Peyer's patch (tissue), 4 donors: ENCODE measurements around the gene ALKBH3. TPM values are rescaled to one million over a fixed set of nuclear protein-coding genes. Genes with fewer than 3 reads are reported as not detected.
A peak's percentile ranks its signal among the peaks of the same experiment; 100 is the strongest.

Experiments used
- DNase-seq, 3 donors: peaks; one replicate each; pipeline ENCODE4 v3.0.0-alpha.2; 2017 to 2019
- H3K27ac ChIP-seq, 4 donors: fragments of 200-600 bp; sonication (generic); one replicate each; pipeline ENCODE4 v1.5.1; 2016 to 2019
- H3K27me3 ChIP-seq, 2 donors: fragments of 200-600 bp; sonication (generic); one replicate each; pipeline ENCODE4 v1.5.1; 2019
- H3K36me3 ChIP-seq, 3 donors: fragments of 200-600 bp; sonication (generic); one replicate each; pipeline ENCODE4 v1.5.1; 2016 to 2019
- H3K4me1 ChIP-seq, 4 donors: fragments of 200-600 bp; sonication (generic); one replicate each; pipeline ENCODE4 v1.5.1; 2016 to 2019
- H3K4me3 ChIP-seq, 4 donors: fragments of 200-600 bp; sonication (generic); 1 replicate in 3 of 4; 2 replicates in 1 of 4; pipeline ENCODE4 v1.5.1; 2016 to 2019; ENCODE audit warnings: mild to moderate bottlenecking in 1 of 4
- H3K9me3 ChIP-seq, 4 donors: fragments of 200-600 bp; sonication (generic); one replicate each; pipeline ENCODE4 v1.5.1; 2016 to 2019; ENCODE audit warnings: mild to moderate bottlenecking in 1 of 4
- CTCF ChIP-seq, 6 experiments: fragments of 450-650 bp in 4 of 6; fragments of 200-600 bp in 2 of 6; sonication (generic) in 1 of 6; IDR thresholded peaks; one replicate each; pipeline ENCODE4 v1.5.1; 2017 to 2019; ENCODE audit warnings: antibody characterized with exemption in 6 of 6, mild to moderate bottlenecking in 3 of 6, moderate library complexity in 1 of 6
- POLR2A ChIP-seq, 2 donors: fragments of 450-650 bp; IDR thresholded peaks; one replicate each; pipeline ENCODE4 v1.5.1; 2017; ENCODE audit warnings: antibody characterized with exemption in 2 of 2, mild to moderate bottlenecking in 2 of 2, moderate library complexity in 2 of 2
- total RNA-seq, 4 donors: library from RNA; depleted of rRNA; stranded (reverse); fragments of >200 nt; gene quantifications; one replicate each; pipeline ENCODE4 v1.1.0, GENCODE V29; 2016

ALKBH3 gene
- total RNA-seq, 4 donors from 2014 or later = 24.4 to 83.3 (median 28.2) TPM

- H3K27me3 ChIP-seq = peaks cover 0 to 17% of the 10 kb centered on the region in 2 donors
- H3K9me3 ChIP-seq = no peaks in the 10 kb centered on the region
- TF ChIP-seq CTCF (IDR thresholded peaks at IDR 0.05) (no peak), POLR2A (IDR thresholded peaks at IDR 0.05) (no peak)
- H3K27ac ChIP-seq = peak overlapping the region; percentile 54 to 93 (median 82)
- H3K4me3 ChIP-seq = peak overlapping the region; percentile 42 to 70 (median 54)
- no peaks in the 10 kb centered on the region for H3K36me3 ChIP-seq
- peaks cover 0 to 28% (median 1%) of the 10 kb centered on the region in 4 donors for H3K4me1 ChIP-seq
- peak in 1 of 3 donors; percentile 46 for DNase-seq
Observed at GRCh38 chr11:43943931-43944751, 63.5 kb downstream of the ALKBH3 start.

GRCh38 chr11:43944761-43945311 lies 64.2 kb downstream of the ALKBH3 start:
- TF ChIP-seq CTCF (IDR thresholded peaks at IDR 0.05) = peak; percentile 33 to 76 (median 66)
- no peak for TF ChIP-seq POLR2A (IDR thresholded peaks at IDR 0.05)
- Histone ChIP-seq H3K4me1 (peaks cover 0 to 28% (median 1%) of the 10 kb centered on the region in 4 donors), H3K27me3 (peaks cover 0 to 17% of the 10 kb centered on the region in 2 donors), H3K27ac (peak overlapping the region; percentile 54 to 93 (median 82)), H3K4me3 (peak overlapping the region; percentile 42 to 70 (median 54)), H3K36me3 (no peaks in the 10 kb centered on the region), H3K9me3 (no peaks in the 10 kb centered on the region)
- peak; percentile 50 to 86 (median 79) for DNase-seq

- peak overlapping the region in 2 of 4 donors; percentile 39 to 47 for H3K27ac ChIP-seq
- no peaks in the 10 kb centered on the region for H3K9me3 ChIP-seq
- DNase-seq = peak in 1 of 3 donors; percentile 48
- no peak overlapping the region for H3K4me3 ChIP-seq
- no peaks in the 10 kb centered on the region for H3K36me3 ChIP-seq
- TF ChIP-seq CTCF (IDR thresholded peaks at IDR 0.05) (peak in 1 of 6 experiments; percentile 18), POLR2A (IDR thresholded peaks at IDR 0.05) (no peak)
- H3K27me3 ChIP-seq = peaks cover 0 to 17% of the 10 kb centered on the region in 2 donors
- H3K4me1 ChIP-seq = peaks cover 0 to 22% (median 1%) of the 10 kb centered on the region in 4 donors
Observed at GRCh38 chr11:43947003-43947500, 66.4 kb downstream of the ALKBH3 start.

- TF ChIP-seq POLR2A (IDR thresholded peaks at IDR 0.05) = no peak
- no peak for TF ChIP-seq CTCF (IDR thresholded peaks at IDR 0.05)
- H3K4me1 ChIP-seq = peaks cover 0 to 17% (median 0%) of the 10 kb centered on the region in 4 donors
- H3K9me3 ChIP-seq = no peaks in the 10 kb centered on the region
- H3K27me3 ChIP-seq = peaks cover 0 to 17% of the 10 kb centered on the region in 2 donors
- H3K36me3 ChIP-seq = no peaks in the 10 kb centered on the region
- no peak overlapping the region for H3K4me3 ChIP-seq
- peak overlapping the region in 2 of 4 donors; percentile 30 to 47 for H3K27ac ChIP-seq
- peak in 1 of 3 donors; percentile 28 for DNase-seq
Observed at GRCh38 chr11:43947815-43948214, 67.2 kb downstream of the ALKBH3 start.

- H3K27me3 ChIP-seq = peaks cover 0 to 12% of the 10 kb centered on the region in 2 donors
- no peak overlapping the region for H3K4me3 ChIP-seq
- H3K27ac ChIP-seq = no peak overlapping the region
- peak in 1 of 3 donors; percentile 41 for DNase-seq
- TF ChIP-seq CTCF (IDR thresholded peaks at IDR 0.05) = no peak
- TF ChIP-seq POLR2A (IDR thresholded peaks at IDR 0.05) = no peak
- no peaks in the 10 kb centered on the region for H3K9me3 ChIP-seq
- no peaks in the 10 kb centered on the region for H3K36me3 ChIP-seq
- peaks cover 0 to 10% (median 0%) of the 10 kb centered on the region in 4 donors for H3K4me1 ChIP-seq
Observed at GRCh38 chr11:43948341-43949225, 68.0 kb downstream of the ALKBH3 start.
